Measurements from ENCODE around the gene DMAP1. TPM values are rescaled to one million over a fixed set of nuclear protein-coding genes. Genes with fewer than 3 reads are reported as not detected.

DMAP1 gene
- total RNA-seq, 1 experiment from 2014 or later: 52.9 TPM

GRCh38 chr1:44268054-44268453 is 54.8 kb downstream of the DMAP1 start:
- Histone ChIP-seq H3K27ac (ENCODE audit: low read length) (peak overlapping the region; percentile 7; the same call in 1 of the 2 replicates), H3K4me1 (ENCODE audit: control insufficient read depth, insufficient read depth, low read length) (no peaks in the 10 kb centered on the region), H3K36me3 (ENCODE audit: control insufficient read depth, insufficient read depth, low read length) (no peaks in the 10 kb centered on the region), H3K4me3 (ENCODE audit: low read depth in 2 of 2, low read length in 2 of 2) (no peak overlapping the region), H3K27me3 (ENCODE audit: control insufficient read depth, insufficient read depth, low read length) (no peaks in the 10 kb centered on the region), H3K9me3 (ENCODE audit: control insufficient read depth, insufficient read depth, low read depth, low read length) (no peaks in the 10 kb centered on the region)
- intact Hi-C loops (cut with micrococcal nuclease; ENCODE audit: unreplicated experiment): no loop called here
- no peak for DNase-seq (ENCODE audit: low read depth, low spot score)
- TF ChIP-seq SIN3A (IDR thresholded peaks at IDR 0.05; ENCODE audit: borderline replicate concordance, insufficient read depth, low read depth, low read length): no peak
- no peak for TF ChIP-seq POLR2AphosphoS5 (IDR thresholded peaks at IDR 0.05; ENCODE audit: low read depth, low read length)
- TF ChIP-seq REST (IDR thresholded peaks at IDR 0.05; ENCODE audit: insufficient read depth in 1 of 2, low read depth in 2 of 2, low read length in 1 of 2): no peak
- TF ChIP-seq CTCF (IDR thresholded peaks at IDR 0.05): no peak
- no peak for TF ChIP-seq TCF7L2 (IDR thresholded peaks at IDR 0.05; ENCODE audit: low read depth, low read length)
- ATAC-seq: no peak
- ChIA-PET CTCF (no interaction called here), POLR2A (interaction anchor here (0.6 kb wide), 1 partner anchor 84 kb away, joined by 3 read pairs; no protein-coding TSS in a partner anchor)
- BruUV-seq (replicated peaks): no TSS peak
- in situ Hi-C loops (cut with HindIII; ENCODE audit: low pct_unique_long_range_greater_than_20kb, low sequenced_read_pairs): no loop called here

Other genes starting within 250 kb of the DMAP1 start
- gene DPH2, start 243.5 kb upstream of the DMAP1 start, total RNA-seq (2021; ENCODE audit: unreplicated experiment): 76.0 TPM
- gene ATP6V0B, start 238.5 kb upstream of the DMAP1 start, total RNA-seq (2021; ENCODE audit: unreplicated experiment): 134 TPM
- 90.1 TPM for gene B4GALT2, start 234.3 kb upstream of the DMAP1 start, total RNA-seq (2021; ENCODE audit: unreplicated experiment)
- 24.4 TPM for gene CCDC24, start 221.9 kb upstream of the DMAP1 start, total RNA-seq (2021; ENCODE audit: unreplicated experiment)
- 9.2 TPM for gene SLC6A9, start 182.0 kb upstream of the DMAP1 start, total RNA-seq (2021; ENCODE audit: unreplicated experiment)
- not detected for gene KLF17, start 94.7 kb upstream of the DMAP1 start, total RNA-seq (2021; ENCODE audit: unreplicated experiment)
- not detected for gene KLF18, start 71.8 kb upstream of the DMAP1 start, total RNA-seq (2021; ENCODE audit: unreplicated experiment)
- 83.3 TPM for gene ERI3, start 141.8 kb downstream of the DMAP1 start, total RNA-seq (2021; ENCODE audit: unreplicated experiment)
- 64.9 TPM for gene RNF220, start 191.8 kb downstream of the DMAP1 start, total RNA-seq (2021; ENCODE audit: unreplicated experiment)

All from Panc1 (cell line).